ENCODE data around the gene CACNB2.

Gene CACNB2

DNA sequence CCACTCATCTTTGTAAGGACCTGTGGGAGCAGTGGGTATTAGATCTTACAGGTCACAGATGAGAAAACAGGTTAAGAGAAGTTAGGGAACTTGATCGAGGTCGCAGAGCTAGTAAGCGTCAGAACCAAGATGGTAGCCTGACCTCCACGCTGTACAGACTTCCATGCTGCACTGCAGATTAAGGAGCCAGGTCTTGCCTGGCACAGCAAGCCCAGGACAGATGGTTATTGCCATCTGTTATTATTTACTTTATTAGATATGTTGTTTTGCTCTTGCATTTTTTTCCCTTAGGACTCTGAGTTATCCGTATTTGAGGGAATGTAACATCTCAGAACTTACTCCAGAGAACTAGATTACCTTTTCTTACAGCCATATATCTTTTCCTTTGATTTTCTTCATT lies 363.9 kb downstream of the CACNB2 start:
- no peak for DNase-seq
- intact Hi-C loops (cut with DNase I): no loop called here

DNA sequence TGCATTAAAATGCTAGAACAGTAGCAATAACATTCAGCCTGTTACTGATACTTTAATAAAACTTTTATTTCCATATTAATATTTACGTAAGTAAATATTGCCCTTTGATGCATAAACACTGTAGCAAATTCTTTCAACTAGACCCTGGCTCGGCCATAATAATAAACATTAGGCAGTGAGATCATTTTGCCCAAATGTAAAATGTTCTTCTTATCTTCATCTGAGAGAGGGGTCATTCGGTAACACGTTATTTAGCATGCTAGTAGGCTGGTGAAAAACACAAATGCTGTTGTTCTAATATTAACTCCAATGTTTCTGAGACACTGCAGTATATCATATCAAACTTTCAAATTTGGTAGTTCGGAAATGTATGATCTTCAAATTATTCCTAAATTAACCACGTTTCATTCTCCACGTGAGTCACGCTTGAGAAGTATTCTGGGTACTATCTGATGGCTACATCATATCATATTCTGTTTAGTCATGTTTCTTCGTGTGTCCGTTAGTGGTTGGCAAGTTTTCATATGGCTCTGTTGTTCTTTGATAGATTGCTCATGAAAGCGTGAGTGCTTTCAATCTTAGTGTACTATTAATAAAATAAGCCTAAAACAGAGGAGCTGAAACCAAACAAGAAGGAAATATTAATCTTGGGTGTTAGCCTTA lies 365.4 kb downstream of the CACNB2 start:
- DNase-seq: no peak
- intact Hi-C loops (cut with DNase I): no loop called here

DNA sequence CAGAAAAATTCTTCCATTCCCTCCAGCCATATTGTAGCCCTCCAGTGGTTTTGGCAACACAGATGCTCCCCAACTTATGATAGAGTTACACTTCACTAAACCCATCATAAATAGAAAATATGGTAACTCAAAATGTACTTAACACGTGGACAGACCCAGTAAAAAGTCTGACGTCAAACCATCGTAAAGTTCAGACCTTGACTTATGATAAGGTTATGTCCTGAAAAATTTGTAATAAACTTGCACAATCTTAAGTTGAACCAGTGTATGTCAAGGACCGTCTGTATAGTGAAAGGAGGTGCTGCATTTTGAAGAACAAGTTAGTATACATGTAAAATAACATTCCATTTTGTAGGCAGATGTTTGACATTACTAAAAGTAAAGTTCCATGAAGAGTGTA lies 368.4 kb downstream of the CACNB2 start:
- no peak for DNase-seq
- intact Hi-C loops (cut with DNase I): no loop called here

DNA sequence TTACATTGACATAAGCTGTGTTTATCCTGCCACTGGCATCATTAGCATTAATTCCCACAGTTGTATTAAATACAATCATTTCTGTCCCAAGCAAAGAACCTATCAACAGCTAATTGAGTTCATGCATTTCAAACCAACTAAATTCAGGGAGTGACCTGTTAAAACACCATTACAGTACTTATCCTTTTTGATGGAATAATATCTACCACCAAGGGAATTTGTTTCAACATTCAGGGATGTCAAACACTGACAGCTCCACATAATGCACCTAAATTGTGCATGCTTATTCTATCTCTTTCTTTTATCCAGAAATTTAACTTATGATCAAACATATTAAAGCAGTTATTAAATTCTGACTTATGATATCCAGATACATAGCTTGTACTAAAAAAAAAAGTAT lies 374.3 kb downstream of the CACNB2 start:
- DNase-seq: no peak
- intact Hi-C loops (cut with DNase I): no loop called here

DNA sequence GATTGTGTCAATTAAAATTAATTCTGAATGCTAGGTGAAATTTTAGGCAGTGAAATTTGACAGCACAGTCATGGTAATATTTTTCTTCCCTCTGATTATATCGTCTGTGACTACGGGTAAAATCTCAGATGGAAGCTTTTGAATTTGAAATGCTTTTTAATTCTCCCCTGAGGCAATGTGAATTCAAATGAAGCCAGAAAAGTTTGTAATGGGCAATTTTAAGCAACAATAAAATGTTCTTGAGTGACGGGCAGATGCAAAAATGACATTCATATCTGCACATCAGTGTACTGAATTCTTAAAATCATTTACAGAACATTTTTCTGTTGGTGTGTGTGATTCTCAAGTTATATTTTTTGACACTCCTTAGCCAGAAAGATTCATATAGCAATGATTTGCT lies 376.6 kb downstream of the CACNB2 start:
- intact Hi-C loops (cut with DNase I): no loop called here
- no peak for DNase-seq

DNA sequence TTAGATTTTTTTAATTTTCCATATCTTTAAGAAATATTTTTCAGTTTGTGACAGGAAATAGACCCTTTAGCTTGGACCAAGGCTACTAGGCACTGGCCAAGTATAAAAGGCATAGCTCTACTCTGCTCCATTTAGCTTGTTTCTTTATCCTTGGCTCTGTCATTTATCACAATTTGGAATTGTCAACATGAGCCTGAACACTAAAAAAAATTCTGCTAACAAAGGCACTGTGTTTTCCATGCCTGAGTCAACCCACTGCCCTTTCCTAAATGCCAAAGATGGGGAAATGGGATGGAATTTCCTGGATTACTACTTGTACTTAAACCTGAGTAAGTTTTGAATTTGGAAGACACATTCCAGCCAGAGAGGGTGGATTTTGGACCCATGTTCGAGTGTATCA lies 382.8 kb downstream of the CACNB2 start:
- intact Hi-C loops (cut with DNase I): no loop called here
- no peak for DNase-seq

DNA sequence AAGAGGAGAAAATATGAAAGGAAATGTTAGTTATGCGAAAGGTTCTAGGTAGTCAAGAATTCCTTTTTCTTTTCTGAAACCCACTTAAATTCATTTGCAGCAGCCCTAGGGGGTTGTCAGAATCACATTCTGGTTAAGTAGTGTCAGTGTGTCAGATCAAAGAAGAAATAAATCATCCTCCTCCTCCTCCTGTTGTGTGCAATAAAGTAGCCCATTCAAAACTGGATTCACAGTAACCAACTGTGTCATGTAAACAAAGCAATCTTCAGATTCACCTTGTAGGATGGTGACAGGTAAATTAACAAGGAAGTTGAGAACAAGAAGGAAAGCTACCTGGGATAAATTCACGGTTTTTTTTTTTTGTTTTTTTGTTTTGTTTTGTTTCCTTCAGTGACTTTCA lies 383.6 kb downstream of the CACNB2 start:
- DNase-seq: no peak

DNA sequence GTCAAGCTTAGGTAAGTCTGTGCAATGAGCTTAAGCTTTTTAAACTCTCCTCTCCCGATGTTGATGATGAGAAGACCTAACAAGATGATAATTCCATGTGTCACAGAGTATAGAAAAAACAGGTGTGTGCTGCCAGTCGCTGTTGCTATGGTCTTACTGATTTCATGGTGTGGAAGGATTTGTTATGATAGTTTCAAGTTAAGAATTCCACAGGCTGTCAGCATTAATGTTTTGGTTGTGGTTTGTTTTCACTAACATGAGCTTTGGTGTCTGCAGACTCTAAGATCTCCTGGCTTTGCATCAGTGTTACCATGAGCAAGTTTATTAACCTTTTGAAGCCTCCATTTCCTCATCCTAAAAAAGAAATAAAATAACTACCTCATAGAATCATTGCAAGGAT lies 387.5 kb downstream of the CACNB2 start:
- intact Hi-C loops (cut with DNase I): no loop called here
- no peak for DNase-seq

More for the DNA sequence above, 383.6 kb downstream of the CACNB2 start:
- intact Hi-C loops (cut with DNase I): no loop called here

DNA sequence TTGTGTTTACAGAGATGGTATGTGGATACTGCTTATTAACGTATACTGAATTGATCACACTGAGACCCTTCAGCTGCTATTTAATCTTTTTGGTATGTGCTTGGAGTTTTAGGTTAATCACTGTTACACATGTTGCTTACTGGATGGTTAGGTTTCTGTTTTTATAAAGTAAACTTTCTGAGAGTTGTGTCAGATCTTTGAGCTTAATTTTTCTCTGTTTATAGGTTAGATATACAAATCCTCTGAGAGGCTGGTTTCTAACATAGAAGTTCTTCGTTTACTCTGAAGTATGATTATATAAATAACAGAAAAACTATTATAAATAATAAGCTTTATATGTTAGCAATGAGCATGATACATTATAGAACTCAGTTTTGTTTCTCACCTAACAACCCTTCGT lies 388.1 kb downstream of the CACNB2 start:
- intact Hi-C loops (cut with DNase I): no loop called here
- no peak for DNase-seq

DNA sequence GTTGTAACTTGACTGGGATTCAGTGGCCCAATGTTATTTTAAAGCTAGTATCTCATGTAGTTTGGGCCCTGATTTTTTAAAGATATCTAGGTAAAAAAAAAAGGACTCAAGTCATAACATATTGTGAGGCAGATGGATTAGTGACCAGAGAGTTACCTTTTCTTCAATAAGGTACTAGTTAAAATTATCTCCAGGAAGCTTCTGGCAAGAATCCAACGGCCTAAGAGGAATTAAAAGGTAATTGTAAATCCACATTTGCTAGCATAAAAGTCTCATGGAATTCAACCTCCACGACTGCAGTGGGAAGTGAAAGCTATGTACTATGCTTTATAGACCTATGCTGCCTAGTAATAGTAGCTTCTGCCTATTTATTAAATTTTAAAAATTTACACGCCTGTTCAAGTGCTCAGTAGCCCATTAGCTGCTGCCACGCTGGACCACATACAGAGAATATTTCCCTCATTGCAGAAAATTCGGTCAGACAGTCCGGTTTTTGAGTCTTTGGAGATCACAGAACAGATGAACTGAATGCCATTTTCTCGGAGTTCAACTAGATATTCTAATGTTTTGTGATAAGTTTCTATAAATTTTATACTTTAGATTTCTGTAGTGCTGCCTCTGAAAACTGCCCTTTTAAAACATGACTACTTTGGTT lies 392.8 kb downstream of the CACNB2 start:
- DNase-seq: no peak
- intact Hi-C loops (cut with DNase I): no loop called here

DNA sequence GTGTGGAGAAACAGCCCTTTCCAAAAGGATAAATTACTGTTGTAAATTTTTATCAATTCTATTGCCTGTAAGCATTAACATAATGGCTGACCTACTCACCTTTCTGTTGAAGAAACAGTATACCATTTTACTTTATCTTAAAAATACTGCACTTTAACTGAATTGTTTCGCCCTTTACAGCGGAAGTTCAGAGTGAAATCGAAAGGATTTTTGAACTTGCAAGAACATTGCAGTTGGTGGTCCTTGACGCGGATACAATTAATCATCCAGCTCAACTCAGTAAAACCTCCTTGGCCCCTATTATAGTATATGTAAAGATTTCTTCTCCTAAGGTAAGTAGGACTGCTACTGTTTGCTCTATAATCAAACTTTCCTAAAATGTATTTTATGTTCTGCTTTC lies 393.7 kb downstream of the CACNB2 start:
- DNase-seq: no peak
- intact Hi-C loops (cut with DNase I): no loop called here

DNA sequence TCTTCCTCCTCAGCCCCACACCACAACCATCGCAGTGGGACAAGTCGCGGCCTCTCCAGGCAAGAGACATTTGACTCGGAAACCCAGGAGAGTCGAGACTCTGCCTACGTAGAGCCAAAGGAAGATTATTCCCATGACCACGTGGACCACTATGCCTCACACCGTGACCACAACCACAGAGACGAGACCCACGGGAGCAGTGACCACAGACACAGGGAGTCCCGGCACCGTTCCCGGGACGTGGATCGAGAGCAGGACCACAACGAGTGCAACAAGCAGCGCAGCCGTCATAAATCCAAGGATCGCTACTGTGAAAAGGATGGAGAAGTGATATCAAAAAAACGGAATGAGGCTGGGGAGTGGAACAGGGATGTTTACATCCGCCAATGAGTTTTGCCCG lies 399.1 kb downstream of the CACNB2 start:
- intact Hi-C loops (cut with DNase I): no loop called here
- no peak for DNase-seq

DNA sequence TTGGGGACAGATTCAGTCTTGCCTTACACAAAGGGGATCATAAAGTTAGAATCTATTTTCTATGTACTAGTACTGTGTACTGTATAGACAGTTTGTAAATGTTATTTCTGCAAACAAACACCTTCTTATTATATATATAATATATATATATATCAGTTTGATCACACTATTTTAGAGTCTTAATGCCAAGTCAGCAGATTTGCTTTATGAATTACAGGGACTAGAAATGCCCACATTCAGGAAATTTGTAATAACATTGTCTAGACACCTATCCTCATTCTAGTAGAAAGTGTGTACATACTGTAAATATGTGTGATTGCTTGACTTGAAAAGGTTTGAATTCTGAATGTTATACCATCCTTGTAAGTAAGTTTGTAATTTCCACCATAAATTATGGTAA lies 400.0 kb downstream of the CACNB2 start:
- intact Hi-C loops (cut with DNase I): no loop called here
- no peak for DNase-seq

DNA sequence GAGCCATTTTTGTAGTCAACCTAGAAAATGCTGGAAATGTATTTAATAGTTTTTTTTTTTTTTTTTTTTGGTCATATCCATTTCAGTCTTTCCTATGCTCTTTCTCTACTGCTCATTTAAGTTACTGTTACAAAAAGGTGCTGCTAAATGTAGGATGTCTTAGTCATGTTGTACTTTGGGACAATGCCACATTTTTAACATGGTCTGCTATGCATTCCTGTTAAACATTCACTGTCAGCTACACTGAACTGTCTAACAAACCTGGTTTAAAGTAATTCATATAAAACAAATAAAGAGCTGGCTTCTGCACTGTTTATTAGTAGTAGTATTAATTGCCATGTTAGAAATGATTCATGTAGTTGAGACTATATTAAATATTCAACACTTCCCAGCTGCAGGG lies 402.6 kb downstream of the CACNB2 start:
- DNase-seq: no peak
- intact Hi-C loops (cut with DNase I): no loop called here

DNA sequence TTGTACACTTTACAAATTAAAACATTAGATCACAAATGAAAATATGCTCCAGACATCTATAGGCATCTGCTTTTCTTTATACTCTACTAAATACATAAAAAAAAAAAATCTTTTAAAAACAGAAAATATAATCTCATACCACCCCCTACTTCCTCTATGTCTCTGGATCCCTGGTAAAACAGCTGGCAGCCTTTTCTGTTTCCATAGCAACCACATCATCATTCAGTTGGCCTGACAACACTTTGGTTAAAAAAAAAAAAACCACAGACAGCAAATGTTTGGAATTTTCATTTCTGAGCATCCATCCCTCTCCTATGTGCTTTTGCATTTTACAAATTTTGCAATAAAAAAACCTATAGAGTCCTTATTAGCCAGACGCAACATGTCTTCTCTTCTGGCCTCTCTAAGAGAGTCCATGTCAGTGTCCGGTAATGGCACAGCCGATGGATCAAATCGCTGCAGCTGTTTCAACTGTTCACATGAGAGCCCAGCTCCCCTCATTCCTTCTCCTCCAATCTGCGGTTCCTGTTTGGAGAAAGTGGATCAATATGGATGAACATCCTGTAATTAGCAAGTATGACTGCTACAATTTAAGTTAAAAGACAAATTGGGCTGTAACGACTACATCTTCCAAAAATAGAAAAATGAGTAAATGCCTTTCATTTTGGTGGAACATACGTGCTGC lies 405.5 kb downstream of the CACNB2 start:
- peak in 10 of 42 donors; percentile 15 to 67 (median 33) for DNase-seq
- intact Hi-C loops (cut with DNase I): no loop called here

DNA sequence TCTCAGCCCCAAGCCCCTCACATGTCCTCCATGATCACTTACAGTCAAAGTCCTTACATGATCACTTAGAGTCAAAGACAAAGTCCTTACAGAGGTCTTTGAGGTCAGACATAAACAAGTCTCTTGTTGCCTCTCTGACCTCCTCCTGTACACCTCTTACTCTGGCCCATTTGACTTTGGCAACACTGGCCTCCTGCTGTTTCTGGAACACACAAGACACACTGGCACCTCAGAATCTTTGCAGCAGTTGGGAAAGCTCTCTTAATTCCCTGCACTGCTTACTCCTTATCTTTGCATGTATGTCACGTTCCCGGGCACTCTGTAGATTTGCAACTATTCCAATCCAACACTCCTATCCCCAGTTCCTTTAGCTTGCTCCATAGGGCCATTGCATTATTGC lies 408.9 kb downstream of the CACNB2 start:
- DNase-seq: no peak
- intact Hi-C loops (cut with DNase I): no loop called here

DNA sequence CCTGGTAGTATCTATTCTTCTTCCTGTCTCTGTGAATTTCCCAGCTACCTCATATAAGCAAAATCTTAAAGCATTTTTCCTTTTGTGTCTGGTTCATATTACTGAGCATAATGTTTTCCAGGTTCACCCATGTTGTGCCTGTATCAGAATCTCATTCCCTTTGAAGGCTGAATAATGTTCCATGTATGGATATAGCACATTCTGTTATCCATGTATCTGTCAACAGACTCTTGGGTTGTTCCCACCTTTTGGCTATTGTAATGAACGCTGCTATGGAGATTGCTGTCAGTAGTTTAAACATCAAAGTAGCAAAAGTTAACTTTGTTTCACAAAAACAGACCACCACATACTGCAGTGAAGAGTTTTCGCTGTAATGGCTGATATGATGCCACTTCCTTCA lies 411.2 kb downstream of the CACNB2 start:
- intact Hi-C loops (cut with DNase I): no loop called here
- no peak for DNase-seq

DNA sequence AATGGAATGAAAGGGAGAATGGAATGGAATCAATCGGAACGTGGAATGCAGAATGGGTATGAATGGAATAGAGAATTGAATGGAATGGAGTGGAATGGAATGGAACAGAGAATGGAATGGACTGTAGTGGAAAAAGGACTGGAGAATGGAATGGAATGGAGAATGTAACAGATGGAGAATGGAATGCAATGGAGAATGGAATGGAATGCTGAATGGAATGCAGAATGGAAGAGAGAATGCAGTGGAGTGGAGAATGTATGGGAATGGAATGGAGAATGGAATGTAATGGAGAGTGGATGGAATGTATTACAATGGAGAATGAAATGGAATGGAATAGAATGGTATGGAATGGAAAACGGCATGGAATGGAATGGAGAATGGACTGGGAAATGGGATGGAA lies 414.3 kb downstream of the CACNB2 start:
- intact Hi-C loops (cut with DNase I): no loop called here
- DNase-seq: no peak

DNA sequence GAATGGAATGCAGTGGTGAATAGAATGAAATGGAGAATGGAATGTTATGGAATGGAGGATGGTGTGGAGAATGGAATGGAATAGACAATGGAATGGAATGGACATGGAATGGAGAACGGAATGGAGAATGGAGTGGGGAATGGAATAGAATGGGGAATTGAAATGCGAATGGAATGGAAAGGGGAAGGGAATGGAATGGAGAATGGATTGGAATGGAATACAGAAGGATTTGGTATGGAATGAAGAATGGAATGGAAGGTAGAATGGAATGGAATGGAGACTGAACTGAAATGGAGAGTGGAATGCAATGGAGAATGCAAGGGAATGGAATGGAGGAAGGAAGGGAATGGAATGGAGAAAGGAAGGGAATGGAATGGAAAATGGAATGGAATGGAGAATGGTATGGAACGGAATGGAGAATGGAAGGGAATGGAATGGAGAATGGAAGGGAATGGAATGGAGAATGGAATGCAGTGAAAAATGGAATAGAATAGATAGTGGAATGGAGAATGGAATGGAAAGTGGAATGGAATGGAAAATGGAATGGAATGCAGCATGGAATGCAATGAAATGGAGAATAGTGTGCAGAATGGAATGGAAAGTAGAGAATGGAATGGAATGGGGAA lies 416.4 kb downstream of the CACNB2 start:
- intact Hi-C loops (cut with DNase I): no loop called here
- no peak for DNase-seq

DNA sequence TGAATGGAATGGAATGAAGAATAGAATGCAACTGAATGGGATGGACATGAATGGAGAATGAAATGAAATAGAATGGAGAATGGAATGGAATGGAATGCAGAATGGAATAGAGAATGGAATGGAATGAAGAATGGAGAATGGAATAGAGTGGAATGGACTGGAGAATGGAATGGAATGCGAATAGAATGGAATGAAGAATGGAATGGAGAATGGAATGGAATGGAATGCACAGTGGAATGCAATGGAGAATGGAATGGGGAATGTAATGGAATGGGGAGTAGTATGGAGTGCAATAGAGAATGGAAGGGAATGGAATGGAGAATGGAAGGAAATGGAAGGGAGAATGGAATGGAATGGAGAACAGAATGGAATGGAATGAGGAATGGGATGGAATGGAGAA lies 417.7 kb downstream of the CACNB2 start:
- intact Hi-C loops (cut with DNase I): no loop called here
- no peak for DNase-seq

Measured in head of caudate nucleus (tissue), 42 donors.